ENCODE measurements around the gene LILRB1.

DNA sequence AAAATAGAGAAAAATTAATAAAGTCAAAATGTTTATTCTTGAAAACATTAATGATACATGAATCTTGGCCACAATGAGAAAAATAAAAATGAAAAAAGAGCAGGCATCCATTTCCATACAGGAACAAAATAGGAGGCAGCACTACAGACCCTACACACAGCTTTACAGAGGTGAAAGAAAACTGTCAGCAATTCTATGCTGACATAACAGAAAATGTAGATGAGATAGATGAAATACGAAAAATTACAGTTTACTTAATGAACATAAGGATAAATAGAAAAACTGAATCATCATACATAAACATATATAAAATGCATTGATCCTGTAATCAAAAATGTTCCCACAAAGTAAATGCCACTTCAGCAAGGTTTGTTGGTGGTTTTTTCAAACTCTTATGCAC is 38.1 kb downstream of the LILRB1 start:
- no peak for TF ChIP-seq EZH2 (IDR thresholded peaks at IDR 0.05)
- no peak for TF ChIP-seq POLR2AphosphoS5 (IDR thresholded peaks at IDR 0.05; ENCODE audit: borderline replicate concordance, low read depth, low read length)
- TF ChIP-seq FOXP2 (optimal IDR thresholded peaks at IDR 0.05; ENCODE audit: control extremely low read depth, extremely low read length, insufficient read depth), result no peak

All from SK-N-MC (cell line).